Measurements from ENCODE around the gene CDH16. TPM values are rescaled to one million over a fixed set of nuclear protein-coding genes. Genes with fewer than 3 reads are reported as not detected.

Gene CDH16
- total RNA-seq, 1 donor from 2014 or later = 1.8 TPM

DNA sequence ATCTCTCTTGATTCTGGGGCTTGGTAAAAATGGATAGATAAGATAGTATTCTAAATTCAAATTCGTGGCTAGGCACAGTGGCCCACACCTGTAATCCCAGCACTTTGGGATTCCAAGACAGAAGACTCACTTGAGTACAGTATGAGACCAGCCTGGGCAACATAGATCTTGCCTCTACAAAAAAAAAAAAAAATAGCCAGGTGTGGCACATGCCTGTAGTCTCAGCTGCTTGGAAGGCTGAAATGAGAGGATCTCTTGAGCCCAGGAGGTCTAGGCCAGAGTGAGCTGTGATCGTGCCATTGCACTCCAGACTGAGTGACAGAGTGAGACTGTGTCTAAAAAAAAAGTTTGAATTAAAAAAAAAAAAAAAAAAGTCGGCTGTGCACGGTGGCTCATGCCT lies 29.1 kb downstream of the CDH16 start:
- no peak for TF ChIP-seq CTCF (IDR thresholded peaks at IDR 0.05; ENCODE audit: insufficient read depth, low read length, severe bottlenecking)
- no peak for FAIRE-seq
- no peak overlapping the region for H3K4me3 ChIP-seq (ENCODE audit: low read depth, low read length)
- no peaks in the 10 kb centered on the region for H3K27me3 ChIP-seq (ENCODE audit: control insufficient read depth, insufficient read depth, low read length)
- no peak for DNase-seq (ENCODE audit: low read depth)
- H3K36me3 ChIP-seq (ENCODE audit: control insufficient read depth, insufficient read depth, low read length) = peaks cover 9% of the 10 kb centered on the region

- TF ChIP-seq CTCF (IDR thresholded peaks at IDR 0.05; ENCODE audit: insufficient read depth, low read length, severe bottlenecking) = no peak
- DNase-seq (ENCODE audit: low read depth) = no peak
- no peak for FAIRE-seq
- Histone ChIP-seq H3K4me3 (ENCODE audit: low read depth, low read length) (no peak overlapping the region), H3K36me3 (ENCODE audit: control insufficient read depth, insufficient read depth, low read length) (peaks cover 10% of the 10 kb centered on the region), H3K27me3 (ENCODE audit: control insufficient read depth, insufficient read depth, low read length) (no peaks in the 10 kb centered on the region)
Observed at GRCh38 chr16:66888647-66889615, 29.8 kb downstream of the CDH16 start.

DNA sequence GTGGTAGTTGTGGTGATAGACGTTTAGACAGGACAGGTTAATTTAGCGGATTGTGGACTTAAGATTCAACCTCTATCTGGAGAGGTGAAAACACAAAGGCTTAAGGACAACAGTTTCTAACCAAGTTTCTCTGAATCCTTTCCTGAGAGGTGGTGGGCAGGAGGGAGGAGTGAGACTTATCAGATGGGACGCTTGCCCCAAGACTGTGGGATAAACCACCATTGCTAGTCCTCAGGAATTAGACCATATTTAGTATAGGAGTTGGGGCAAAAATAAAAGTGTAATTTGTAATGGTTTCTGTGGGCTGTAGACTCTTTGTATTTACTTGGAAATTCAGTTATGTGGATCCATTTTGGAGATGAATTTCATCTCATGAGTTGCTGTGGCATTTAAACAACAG lies 31.8 kb downstream of the CDH16 start:
- Histone ChIP-seq H3K27me3 (ENCODE audit: control insufficient read depth, insufficient read depth, low read length) (no peaks in the 10 kb centered on the region), H3K36me3 (ENCODE audit: control insufficient read depth, insufficient read depth, low read length) (peaks cover 10% of the 10 kb centered on the region), H3K4me3 (ENCODE audit: low read depth, low read length) (no peak overlapping the region)
- DNase-seq (ENCODE audit: low read depth) (no peak), FAIRE-seq (no peak)
- no peak for TF ChIP-seq CTCF (IDR thresholded peaks at IDR 0.05; ENCODE audit: insufficient read depth, low read length, severe bottlenecking)

GRCh38 chr16:66886321-66886720 lies 32.4 kb downstream of the CDH16 start:
- FAIRE-seq (no peak), DNase-seq (ENCODE audit: low read depth) (no peak)
- H3K36me3 ChIP-seq (ENCODE audit: control insufficient read depth, insufficient read depth, low read length) = peaks cover 10% of the 10 kb centered on the region
- TF ChIP-seq CTCF (IDR thresholded peaks at IDR 0.05; ENCODE audit: insufficient read depth, low read length, severe bottlenecking) = no peak
- no peaks in the 10 kb centered on the region for H3K27me3 ChIP-seq (ENCODE audit: control insufficient read depth, insufficient read depth, low read length)
- H3K4me3 ChIP-seq (ENCODE audit: low read depth, low read length) = no peak overlapping the region

- Histone ChIP-seq H3K27me3 (ENCODE audit: control insufficient read depth, insufficient read depth, low read length) (no peaks in the 10 kb centered on the region), H3K4me3 (ENCODE audit: low read depth, low read length) (no peak overlapping the region), H3K36me3 (ENCODE audit: control insufficient read depth, insufficient read depth, low read length) (peaks cover 10% of the 10 kb centered on the region)
- no peak for TF ChIP-seq CTCF (IDR thresholded peaks at IDR 0.05; ENCODE audit: insufficient read depth, low read length, severe bottlenecking)
- DNase-seq (ENCODE audit: low read depth) (no peak), FAIRE-seq (no peak)
Observed at GRCh38 chr16:66885491-66885890, 33.2 kb downstream of the CDH16 start.

Data from bronchial epithelial cell (primary cell).